ENCODE data around the gene LRFN2.

Gene LRFN2

GRCh38 chr6:40543776-40544175 is 43.4 kb downstream of the LRFN2 start:
- DNase-seq (ENCODE audit: low read depth in 2 of 2) = no peak

DNA sequence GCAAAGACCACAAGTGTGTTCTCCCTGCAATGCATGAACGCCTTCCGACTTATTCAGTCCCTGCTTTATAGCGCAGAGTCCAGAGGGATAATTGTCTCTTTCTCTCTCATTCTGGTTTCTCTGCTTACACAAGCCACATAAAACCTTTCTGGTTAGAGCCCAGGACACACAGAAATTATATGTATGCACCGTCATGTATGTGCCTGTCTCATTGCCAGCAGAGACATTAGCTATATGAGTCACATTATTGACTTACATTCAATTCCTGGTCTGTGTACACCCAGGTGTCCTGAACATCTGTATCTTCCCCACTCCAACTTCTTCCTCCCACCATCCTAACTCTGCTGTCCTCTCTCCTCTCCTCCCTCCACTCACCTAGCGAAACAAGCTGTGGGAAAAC is 44.0 kb downstream of the LRFN2 start:
- no peak for DNase-seq (ENCODE audit: low read depth in 2 of 2)

- no peak for DNase-seq (ENCODE audit: low read depth in 2 of 2)
Measured at GRCh38 chr6:40542175-40542764, 44.9 kb downstream of the LRFN2 start.

DNA sequence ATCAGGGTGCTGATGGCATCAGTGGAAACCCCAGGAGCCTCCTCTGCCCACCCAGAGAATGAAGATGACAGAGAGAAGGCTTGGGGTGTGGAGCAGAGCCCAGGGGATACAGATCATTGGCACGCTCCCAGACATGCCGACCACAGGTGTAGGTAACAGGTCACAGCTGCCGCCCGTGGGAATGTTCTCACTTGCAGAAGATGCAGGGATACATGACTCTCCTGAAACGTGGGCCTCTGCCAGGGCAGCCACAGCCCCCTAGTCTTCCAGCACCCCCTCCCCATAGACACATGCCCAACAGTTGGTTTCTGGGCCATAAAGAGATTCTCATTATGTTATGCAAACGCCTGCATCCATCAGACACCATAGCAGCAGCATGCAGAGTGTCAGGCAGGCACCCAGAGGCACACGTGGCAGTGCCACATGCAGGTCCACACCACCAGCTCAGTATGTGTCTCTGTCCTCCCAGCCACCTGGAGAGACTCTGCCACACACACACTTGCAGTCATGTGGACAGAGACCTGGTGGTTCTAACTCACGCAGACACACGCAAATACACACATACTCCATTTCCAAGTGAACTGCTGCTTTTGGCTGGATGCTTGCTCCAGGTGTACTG is 45.5 kb downstream of the LRFN2 start:
- DNase-seq (ENCODE audit: low read depth in 2 of 2) = no peak

GRCh38 chr6:40540790-40541189 is 46.4 kb downstream of the LRFN2 start:
- no peak for DNase-seq (ENCODE audit: low read depth in 2 of 2)

- no peak for DNase-seq (ENCODE audit: low read depth in 2 of 2)
Measured at GRCh38 chr6:40539853-40540252, 47.3 kb downstream of the LRFN2 start.

DNA sequence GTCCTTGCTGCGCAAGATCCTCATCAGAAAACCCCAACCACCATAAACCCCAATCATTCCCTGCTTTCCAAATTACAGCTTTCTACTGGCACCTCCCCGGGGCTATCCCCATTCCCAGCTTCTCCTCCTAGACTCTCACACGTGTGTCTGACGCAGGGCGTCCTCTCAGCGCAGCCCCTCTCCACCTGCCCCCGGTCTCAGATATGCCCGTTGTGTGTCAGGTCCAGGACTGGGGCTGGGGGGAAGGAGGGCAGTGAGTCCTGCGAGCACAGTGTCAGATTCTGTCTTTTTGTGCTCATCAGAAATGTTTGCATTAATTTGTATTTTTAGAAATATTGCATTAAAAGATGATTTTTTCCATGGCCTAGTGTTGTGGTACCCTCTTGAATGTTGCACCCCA is 48.6 kb downstream of the LRFN2 start:
- no peak for DNase-seq (ENCODE audit: low read depth in 2 of 2)

DNA sequence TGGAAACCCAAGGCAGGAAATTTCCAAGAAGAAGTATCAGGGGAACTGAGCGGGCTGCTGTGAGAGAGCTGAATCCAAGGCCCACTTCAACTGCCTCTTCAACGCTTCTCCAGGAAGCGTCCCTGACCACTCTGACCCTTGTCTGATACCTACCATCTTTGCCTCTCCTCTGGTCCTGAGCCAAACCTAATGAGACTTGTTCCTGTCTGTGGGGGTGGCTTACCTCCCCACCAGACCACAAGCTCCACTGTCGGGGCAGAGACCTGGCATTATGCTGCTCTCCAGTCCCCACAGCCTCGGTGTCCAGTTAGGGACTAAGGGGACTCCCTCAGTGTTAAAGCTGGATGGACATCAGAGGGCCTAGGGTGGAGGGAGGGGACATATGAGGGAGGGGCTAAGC is 49.7 kb downstream of the LRFN2 start:
- no peak for DNase-seq (ENCODE audit: low read depth in 2 of 2)

DNA sequence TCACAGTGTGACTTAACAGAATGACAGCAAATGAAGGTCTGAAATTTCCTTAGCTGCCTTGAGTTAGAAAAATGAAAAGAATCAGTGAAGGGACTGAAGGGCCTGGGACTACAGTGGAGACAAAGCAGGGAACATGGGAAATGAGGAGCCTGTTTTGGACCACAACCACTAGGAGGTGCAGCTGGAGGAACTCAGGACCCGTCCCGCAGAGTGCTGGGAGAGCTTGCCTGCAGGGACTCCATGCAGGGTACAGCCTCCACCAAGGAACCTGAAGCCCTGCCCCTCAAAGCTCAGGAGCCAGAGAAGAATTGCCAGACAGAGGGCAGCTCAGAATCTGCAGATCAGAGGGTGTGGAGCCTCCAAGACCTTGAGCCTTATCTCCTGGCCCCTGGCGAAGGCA is 50.7 kb downstream of the LRFN2 start:
- no peak for DNase-seq (ENCODE audit: low read depth in 2 of 2)

- DNase-seq (ENCODE audit: low read depth in 2 of 2) = no peak
Measured at GRCh38 chr6:40535819-40536380, 51.3 kb downstream of the LRFN2 start.

- DNase-seq (ENCODE audit: low read depth in 2 of 2) = no peak
Measured at GRCh38 chr6:40535110-40535818, 51.9 kb downstream of the LRFN2 start.

DNA sequence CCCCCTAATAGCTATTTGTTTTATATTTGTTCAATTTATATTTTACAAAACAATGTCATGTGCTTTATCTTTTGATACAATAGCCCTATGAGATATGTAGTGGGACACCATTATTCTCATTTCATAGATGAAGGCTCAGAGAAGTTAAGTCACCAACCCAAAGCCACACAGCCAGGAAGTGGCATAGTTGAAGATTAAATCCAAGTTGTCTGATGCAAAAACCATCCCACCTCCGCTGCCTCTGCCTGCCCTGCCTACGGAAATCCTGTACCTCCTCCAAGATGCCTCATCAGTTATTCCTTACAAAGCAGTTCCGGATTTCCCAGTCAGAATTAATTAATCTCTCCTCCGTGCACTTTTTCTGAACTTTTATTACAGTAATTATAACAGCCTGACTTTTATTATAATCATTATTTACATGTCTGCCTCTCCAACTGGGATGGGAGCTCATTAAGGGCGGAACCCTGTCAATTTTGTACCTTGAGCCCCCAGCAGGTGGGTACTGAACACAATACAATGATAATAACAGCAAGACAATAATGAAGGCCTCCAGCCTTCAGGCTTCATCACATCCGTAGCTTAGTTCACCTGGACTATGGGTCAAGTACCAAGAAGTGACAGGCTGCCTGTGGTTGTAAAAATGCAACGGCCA is 54.7 kb downstream of the LRFN2 start:
- no peak for DNase-seq (ENCODE audit: low read depth in 2 of 2)

GRCh38 chr6:40529919-40530318 is 57.2 kb downstream of the LRFN2 start:
- no peak for DNase-seq (ENCODE audit: low read depth in 2 of 2)

GRCh38 chr6:40529040-40529439 is 58.1 kb downstream of the LRFN2 start:
- DNase-seq (ENCODE audit: low read depth in 2 of 2) = no peak

- DNase-seq (ENCODE audit: low read depth in 2 of 2) = no peak
Measured at GRCh38 chr6:40528051-40528450, 59.1 kb downstream of the LRFN2 start.

- DNase-seq (ENCODE audit: low read depth in 2 of 2) = no peak
Measured at GRCh38 chr6:40526036-40526435, 61.1 kb downstream of the LRFN2 start.

DNA sequence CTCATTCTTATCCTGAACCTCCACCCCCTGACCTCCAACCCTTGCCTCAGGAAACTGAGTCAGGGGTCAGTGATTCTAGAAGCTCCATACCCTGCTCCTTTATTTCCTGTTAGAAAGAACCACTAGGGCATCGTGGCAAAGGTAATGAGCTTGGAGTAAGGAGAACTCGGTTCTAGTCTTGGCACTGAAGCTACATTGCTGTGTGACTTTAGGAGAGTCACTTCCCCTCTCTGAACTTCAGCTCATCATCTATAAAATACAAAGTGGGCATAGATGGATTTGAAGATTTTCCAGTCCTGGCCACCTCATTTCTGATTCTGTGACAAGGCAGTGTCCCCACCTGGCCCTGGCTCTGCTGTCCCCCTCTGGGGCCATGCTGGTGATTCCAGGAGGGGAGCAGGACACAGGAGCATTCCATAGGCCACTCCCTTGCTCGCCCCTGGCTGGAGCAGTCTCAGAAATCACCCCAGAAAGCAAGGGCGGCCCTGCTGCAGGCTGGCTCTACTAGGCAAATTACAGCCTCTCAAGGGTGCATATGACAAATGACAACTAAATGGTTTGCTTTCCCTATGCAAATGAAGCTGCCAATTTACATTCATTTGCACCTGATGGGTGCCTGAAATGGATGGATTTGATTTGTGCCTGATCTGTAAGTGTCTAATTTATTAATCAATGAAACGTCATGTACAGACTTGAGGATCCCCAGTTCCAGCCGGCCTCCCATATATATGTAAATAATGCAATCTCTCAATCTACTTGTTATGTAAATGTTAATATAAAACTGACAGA is 62.2 kb downstream of the LRFN2 start:
- no peak for DNase-seq (ENCODE audit: low read depth in 2 of 2)

GRCh38 chr6:40523505-40524172 is 63.5 kb downstream of the LRFN2 start:
- no peak for DNase-seq (ENCODE audit: low read depth in 2 of 2)

DNA sequence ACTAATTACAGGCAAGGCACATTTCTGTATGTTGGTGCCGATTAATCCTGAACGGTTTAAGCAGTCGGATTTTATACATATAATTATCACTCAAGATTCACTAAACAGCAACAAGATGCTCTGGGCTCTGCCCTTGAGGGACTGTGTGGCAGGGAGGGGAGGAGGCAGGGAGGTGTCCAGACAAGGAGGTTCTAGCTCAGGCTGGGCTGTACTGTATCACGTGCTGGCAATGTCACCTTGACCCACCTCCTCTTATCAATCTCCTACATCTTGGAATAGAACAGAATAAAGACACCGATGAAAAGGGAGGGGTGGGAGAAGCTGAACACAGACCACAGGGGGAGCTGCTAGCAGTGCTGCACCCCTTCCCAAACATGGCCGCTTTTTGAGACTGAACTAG is 65.7 kb downstream of the LRFN2 start:
- DNase-seq (ENCODE audit: low read depth in 2 of 2) = no peak

DNA sequence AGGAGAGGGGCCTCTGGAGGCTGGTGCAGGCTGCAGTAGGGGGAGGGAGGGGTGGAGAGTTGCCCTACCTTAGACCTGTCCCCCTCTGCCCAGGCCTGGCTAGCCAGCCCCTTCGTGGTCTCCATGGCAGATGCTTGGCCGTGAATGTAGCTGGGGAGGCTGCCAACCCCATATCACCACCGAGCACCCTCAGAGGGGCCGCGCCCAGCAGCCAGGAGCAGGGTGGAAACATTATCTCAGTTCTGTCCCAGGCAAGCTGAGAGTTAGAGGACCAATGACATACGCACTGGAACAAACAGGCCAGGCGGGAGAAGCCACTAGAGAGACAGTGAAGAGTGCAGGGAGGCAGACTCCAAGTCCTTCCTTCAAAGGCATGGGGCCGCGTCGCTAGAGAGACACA is 66.5 kb downstream of the LRFN2 start:
- DNase-seq (ENCODE audit: low read depth in 2 of 2) = no peak

DNA sequence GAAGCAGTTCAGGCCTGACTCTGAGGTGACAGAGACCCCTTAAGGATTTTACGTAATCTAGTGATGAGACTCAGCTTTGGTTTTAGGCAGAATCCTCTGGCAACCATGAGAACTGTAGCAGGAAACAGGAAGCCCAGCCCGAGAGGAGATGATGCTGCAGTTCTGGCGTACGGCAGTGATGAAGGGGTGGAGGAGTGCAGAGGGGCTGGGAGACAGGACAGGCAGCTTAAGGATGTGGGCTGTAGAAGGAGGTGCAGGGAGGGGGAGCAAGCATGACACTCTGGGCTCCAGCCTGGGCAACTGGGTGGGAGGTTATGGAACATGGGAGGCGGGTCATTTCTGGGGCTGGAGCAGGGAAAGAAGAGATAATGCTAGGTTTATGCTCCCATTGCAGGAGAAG is 67.1 kb downstream of the LRFN2 start:
- no peak for DNase-seq (ENCODE audit: low read depth in 2 of 2)

All from stimulated activated CD8-positive, alpha-beta memory T cell treated with anti-CD3 and anti-CD28 coated beads, Interleukin-2, amount 100 ng/mL, for 1 hour (primary cell).